IMR-90 (cell line): ENCODE results near the gene CNTN4.

ENCODE experiments used
- CEBPB ChIP-seq: IDR thresholded peaks from 2 replicates; pipeline ENCODE4 v1.6.1; 2012; ENCODE audit warnings: low read depth, low read length, improper control_type of control experiment
- FOS ChIP-seq: fragments of 150-350 bp; IDR thresholded peaks from 2 replicates; pipeline ENCODE4 v1.6.1; 2016; ENCODE audit warnings: low read depth, low read length
- MAFK ChIP-seq: IDR thresholded peaks from 2 replicates; pipeline ENCODE4 v1.6.1; 2012; ENCODE audit warnings: low read depth, low read length, improper control_type of control experiment
- MXI1 ChIP-seq: IDR thresholded peaks from 2 replicates; pipeline ENCODE4 v1.6.1; 2012; ENCODE audit warnings: low read depth, mild to moderate bottlenecking, low read length, moderate library complexity, borderline replicate concordance
- POLR2A ChIP-seq: IDR thresholded peaks from 2 replicates; pipeline ENCODE4 v1.6.1; 2012; ENCODE audit warnings: mild to moderate bottlenecking, low read depth, low read length
- RAD21 ChIP-seq: IDR thresholded peaks from 2 replicates; pipeline ENCODE4 v1.6.1; 2012; ENCODE audit warnings: low read length, improper control_type of control experiment
- RFX5 ChIP-seq: IDR thresholded peaks from 2 replicates; pipeline ENCODE4 v1.8.0; 2012; ENCODE audit warnings: low read depth, mild to moderate bottlenecking, low read length, moderate library complexity
- SMC3 ChIP-seq: fragments of 150-350 bp; IDR thresholded peaks from 2 replicates; pipeline ENCODE4 v1.6.1; 2016; ENCODE audit warnings: low read depth, mild to moderate bottlenecking, antibody characterized with exemption, low read length, moderate library complexity
- TF ChIP-seq, protein P1 (sequence below): conservative IDR thresholded peaks from 2 replicates; pipeline ENCODE4 v1.5.1; 2012; ENCODE audit warnings: mild to moderate bottlenecking, low read depth, low read length, improper control_type of control experiment
- TF ChIP-seq, protein P2 (sequence below): fragments of 150-350 bp; IDR thresholded peaks from 2 replicates; pipeline ENCODE4 v1.6.1; 2016; ENCODE audit warnings: low read depth, mild to moderate bottlenecking, low read length, moderate library complexity, borderline replicate concordance
- TF ChIP-seq, protein P3 (sequence below): fragments of 150-350 bp; IDR thresholded peaks from 2 replicates; pipeline ENCODE4 v1.6.1; 2017; ENCODE audit warnings: mild to moderate bottlenecking, antibody characterized with exemption, low read length, low read depth

DNA sequence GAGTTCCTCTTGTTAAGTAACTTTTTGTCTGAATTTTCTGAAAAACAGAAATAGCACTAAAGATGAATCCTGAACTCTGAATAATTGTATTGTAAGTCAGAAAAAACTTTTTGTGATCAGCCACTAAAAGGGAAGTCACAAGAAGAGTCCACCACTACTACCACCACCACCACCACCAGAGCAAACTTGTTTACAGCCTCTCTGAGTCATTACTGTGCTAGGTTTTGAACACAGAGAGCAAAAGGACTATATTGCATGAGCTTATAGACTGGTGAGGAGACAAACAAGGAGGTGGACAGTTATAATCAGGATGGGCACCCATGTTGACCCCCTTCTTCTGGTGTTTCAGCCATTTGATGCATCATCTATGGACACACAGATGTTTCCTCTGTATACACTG lies 869.8 kb downstream of the CNTN4 start:
- TF ChIP-seq, protein P1, sequence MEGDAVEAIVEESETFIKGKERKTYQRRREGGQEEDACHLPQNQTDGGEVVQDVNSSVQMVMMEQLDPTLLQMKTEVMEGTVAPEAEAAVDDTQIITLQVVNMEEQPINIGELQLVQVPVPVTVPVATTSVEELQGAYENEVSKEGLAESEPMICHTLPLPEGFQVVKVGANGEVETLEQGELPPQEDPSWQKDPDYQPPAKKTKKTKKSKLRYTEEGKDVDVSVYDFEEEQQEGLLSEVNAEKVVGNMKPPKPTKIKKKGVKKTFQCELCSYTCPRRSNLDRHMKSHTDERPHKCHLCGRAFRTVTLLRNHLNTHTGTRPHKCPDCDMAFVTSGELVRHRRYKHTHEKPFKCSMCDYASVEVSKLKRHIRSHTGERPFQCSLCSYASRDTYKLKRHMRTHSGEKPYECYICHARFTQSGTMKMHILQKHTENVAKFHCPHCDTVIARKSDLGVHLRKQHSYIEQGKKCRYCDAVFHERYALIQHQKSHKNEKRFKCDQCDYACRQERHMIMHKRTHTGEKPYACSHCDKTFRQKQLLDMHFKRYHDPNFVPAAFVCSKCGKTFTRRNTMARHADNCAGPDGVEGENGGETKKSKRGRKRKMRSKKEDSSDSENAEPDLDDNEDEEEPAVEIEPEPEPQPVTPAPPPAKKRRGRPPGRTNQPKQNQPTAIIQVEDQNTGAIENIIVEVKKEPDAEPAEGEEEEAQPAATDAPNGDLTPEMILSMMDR = no peak
- TF ChIP-seq POLR2A (no peak), FOS (no peak), MAFK (no peak), RAD21 (no peak), SMC3 (no peak), CEBPB (no peak), MXI1 (no peak), RFX5 (no peak)
- TF ChIP-seq, protein P2, sequence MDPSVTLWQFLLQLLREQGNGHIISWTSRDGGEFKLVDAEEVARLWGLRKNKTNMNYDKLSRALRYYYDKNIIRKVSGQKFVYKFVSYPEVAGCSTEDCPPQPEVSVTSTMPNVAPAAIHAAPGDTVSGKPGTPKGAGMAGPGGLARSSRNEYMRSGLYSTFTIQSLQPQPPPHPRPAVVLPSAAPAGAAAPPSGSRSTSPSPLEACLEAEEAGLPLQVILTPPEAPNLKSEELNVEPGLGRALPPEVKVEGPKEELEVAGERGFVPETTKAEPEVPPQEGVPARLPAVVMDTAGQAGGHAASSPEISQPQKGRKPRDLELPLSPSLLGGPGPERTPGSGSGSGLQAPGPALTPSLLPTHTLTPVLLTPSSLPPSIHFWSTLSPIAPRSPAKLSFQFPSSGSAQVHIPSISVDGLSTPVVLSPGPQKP = no peak
- TF ChIP-seq, protein P3, sequence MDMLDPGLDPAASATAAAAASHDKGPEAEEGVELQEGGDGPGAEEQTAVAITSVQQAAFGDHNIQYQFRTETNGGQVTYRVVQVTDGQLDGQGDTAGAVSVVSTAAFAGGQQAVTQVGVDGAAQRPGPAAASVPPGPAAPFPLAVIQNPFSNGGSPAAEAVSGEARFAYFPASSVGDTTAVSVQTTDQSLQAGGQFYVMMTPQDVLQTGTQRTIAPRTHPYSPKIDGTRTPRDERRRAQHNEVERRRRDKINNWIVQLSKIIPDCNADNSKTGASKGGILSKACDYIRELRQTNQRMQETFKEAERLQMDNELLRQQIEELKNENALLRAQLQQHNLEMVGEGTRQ = no peak
